HG02642 (cell line): ENCODE results near the gene TBATA.

Experiments used
- ATAC-seq: cut with Tn5 transposase; IDR thresholded peaks from one replicate; pipeline ENCODE4 v1.9.1; 2021; ENCODE audit warnings: mild to moderate bottlenecking; ENCODE audit not compliant: unreplicated experiment, poor library complexity

The TBATA gene

GRCh38 chr10:70763567-70763966 is 21.6 kb downstream of the TBATA start:
- ATAC-seq: no peak

- ATAC-seq: no peak
These were observed 22.6 kb downstream of the TBATA start for GRCh38 chr10:70762441-70763175.

- no peak for ATAC-seq
These were observed 23.3 kb downstream of the TBATA start for GRCh38 chr10:70761727-70762350.

DNA sequence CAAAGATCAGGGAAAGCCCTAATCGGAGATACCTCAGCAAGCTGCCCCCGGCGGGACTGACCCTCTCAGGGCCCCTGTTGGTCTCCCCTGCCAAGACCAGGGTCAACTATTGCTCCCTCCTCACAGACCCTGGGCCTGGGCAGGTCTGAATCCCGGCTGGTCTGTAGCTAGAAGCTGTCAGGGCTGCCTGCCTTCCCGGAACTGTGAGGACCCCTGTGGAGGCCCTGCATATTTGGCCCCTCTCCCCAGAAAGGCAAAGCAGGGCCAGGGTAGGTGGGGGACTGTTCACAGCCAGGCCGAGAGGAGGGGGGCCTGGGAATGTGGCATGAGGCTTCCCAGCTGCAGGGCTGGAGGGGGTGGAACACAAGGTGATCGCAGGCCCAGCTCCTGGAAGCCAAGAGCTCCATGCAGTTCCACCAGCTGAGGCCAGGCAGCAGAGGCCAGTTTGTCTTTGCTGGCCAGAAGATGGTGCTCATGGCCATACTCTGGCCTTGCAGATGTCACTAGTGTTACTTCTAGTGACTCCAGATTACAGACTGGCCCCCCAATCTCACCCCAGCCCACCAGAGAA is 24.1 kb downstream of the TBATA start:
- no peak for ATAC-seq

DNA sequence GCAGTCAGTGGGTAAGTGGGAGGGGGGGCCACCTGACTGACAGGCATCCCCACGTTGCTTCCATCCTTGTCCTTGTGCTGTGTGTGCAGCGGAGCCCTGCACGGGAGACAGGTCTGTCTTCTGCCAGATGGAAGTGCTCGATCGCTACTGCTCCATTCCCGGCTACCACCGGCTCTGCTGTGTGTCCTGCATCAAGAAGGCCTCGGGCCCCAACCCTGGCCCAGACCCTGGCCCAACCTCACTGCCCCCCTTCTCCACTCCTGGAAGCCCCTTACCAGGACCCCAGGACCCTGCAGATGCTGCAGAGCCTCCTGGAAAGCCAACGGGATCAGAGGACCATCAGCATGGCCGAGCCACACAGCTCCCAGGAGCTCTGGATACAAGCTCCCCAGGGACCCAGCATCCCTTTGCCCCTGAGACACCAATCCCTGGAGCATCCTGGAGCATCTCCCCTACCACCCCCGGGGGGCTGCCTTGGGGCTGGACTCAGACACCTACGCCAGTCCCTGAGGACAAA is 24.8 kb downstream of the TBATA start:
- no peak for ATAC-seq

- ATAC-seq: no peak
These were observed 25.4 kb downstream of the TBATA start for GRCh38 chr10:70759781-70760180.

DNA sequence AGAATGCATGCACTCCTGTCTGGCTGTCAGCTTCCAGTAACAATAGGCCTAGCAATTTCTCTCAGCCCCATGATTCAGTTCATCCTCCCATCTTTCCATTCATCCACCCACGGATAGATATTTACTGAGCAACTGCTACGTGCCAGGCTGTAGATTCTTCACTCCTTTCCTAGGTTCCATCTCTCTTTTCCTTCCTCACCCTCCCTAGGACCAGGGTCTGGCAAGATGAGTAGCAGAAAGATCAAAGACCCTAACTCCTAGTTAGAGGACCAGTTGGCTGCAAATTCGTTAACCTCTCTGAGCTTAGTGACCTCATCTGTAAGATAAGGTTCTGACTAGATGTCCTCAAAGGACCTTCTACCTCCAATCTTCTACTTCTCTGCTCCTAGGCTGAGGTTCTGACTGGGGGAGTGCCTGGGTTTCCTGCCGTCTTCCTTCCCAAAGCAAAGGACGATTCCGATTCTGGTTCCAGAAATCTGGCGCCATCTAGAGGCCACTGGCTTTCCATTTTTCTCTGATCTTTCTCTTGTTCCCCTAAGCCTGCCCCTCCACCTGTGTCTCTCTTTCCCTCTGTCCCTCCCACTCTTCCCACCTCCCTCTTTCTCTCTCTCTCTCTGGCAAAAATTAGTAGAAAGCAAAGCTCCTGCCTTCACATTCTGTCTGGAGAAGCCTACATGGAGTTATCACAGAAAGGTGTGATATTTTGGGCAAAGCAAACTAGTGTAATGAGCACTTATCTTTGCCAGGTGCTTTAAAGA is 26.2 kb downstream of the TBATA start:
- no peak for ATAC-seq

DNA sequence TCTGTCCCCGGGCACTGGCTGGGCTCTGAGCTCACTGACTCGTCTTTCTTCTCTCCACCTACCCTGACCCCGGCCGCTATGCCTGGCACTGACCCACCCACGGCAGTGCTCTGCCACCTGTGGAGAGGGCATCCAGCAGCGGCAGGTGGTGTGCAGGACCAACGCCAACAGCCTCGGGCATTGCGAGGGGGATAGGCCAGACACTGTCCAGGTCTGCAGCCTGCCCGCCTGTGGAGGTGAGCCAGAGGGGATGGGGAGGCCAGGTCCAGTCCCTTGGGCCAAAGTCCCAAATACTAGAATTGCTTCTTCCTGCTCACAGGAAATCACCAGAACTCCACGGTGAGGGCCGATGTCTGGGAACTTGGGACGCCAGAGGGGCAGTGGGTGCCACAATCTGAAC is 27.3 kb downstream of the TBATA start:
- no peak for ATAC-seq

- no peak for ATAC-seq
These were observed 28.3 kb downstream of the TBATA start for GRCh38 chr10:70756700-70757360.

DNA sequence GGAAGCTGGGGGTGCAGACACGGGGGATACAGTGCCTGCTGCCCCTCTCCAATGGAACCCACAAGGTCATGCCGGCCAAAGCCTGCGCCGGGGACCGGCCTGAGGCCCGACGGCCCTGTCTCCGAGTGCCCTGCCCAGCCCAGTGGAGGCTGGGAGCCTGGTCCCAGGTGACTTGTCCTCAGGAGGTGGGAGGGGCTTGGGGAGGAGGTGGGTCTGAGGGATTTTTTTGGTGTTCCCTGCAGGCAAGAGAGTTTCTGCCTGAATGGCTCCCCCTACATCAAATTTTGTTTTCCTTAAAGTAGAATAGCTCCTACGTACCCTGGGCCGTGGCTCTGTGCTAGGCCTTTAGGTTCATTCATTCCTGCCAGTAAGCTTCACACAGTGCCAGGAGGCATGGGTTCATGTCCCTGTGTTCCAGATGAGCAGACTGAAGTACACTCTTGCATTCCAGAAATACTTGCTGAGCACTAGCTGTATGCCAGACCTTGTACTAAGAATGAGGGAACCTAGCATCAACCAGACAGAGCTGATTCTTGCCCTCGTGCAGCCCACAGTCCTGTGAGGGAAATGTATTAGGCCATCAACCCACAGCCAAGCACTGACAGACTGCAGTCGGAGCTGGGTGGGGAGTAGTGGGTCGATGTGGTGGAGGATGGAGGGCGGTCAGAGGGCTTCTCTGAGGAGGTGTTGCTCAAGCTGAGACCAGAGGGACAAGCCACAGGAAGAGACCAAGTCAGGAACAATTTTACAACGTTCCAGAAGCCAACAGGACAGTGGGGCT is 31.1 kb downstream of the TBATA start:
- no peak for ATAC-seq

DNA sequence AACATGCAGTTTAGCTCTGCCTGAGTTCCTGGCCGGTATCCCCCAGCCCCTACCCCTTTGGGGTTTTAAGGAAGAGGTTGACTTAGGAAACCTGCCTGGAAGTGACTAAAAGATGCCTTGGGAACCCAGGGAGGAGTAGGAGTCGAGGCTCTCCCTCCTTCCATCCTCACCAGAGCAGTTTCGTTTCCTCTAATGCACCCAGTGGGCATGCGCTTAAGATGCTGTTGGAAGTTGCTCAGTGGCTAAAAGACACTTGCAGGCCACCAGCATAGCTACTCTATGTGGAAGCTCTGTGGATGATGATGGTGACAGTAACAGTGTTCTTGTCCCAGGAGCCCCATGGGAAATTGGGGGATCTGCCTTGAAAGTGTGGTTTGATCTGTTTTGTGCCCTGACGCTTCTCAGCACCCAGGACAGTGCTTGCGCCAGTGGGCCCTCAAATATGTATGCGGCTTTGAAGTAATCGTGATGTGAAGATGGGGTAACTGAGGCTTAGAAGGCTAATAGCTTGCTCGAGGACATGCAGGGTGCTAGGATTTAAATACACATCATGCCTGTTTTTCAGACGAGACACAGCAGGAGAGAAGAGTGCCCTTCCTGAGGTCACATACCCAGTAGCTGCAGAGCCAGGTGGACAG is 32.0 kb downstream of the TBATA start:
- no peak for ATAC-seq

DNA sequence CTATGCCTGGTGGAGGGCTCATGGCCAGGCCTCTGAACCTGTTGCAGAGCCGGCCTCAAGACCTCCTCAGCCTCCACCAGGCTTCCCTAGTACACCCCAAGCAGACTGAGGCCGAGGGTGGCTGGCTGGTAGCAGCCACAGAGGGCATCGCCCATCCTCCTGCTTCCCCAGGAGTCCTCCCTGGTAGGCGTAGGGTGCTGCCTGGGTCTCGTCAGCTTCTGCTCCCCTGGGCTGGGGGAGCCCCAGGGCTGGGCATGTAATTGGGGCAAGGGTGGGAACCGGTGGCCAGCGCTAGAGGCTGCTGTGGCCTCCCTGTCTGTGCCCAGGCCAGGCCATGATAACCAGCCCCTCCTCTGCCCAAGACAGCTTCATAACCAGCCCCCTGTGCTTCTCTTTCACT is 32.6 kb downstream of the TBATA start:
- no peak for ATAC-seq

DNA sequence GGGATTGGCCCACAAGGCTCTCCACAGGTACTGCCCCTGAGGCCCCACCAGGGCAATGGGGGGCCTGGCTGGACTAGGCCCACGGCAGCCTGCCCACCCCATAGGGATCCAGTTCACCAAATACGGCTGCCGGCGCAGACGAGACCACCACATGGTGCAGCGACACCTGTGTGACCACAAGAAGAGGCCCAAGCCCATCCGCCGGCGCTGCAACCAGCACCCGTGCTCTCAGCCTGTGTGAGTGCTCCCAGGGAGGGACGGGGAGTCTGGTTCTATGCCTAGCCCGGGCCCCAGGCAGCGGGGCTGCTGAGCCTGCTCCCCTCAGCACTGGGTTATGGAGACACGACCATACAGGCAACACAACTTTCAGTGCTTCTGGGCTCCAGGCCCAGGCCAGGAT is 33.2 kb downstream of the TBATA start:
- ATAC-seq: no peak

DNA sequence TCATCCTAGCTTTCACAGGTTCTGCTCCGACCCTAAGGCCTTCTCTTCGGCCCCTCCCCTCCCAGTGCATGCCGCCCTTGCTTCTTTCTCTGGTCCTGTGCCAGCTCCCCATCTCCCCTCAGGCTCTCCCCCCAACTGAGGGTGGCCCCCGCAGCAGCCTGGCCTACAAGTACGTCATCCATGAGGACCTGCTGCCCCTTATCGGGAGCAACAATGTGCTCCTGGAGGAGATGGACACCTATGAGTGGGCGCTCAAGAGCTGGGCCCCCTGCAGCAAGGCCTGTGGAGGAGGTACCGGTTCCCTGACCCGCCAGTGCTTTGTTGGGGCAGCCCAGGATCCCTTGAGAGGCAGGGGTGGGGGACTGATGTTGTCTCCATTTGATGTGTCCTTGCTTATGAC is 33.8 kb downstream of the TBATA start:
- no peak for ATAC-seq

- ATAC-seq: no peak
These were observed 34.9 kb downstream of the TBATA start for GRCh38 chr10:70750156-70750703.

DNA sequence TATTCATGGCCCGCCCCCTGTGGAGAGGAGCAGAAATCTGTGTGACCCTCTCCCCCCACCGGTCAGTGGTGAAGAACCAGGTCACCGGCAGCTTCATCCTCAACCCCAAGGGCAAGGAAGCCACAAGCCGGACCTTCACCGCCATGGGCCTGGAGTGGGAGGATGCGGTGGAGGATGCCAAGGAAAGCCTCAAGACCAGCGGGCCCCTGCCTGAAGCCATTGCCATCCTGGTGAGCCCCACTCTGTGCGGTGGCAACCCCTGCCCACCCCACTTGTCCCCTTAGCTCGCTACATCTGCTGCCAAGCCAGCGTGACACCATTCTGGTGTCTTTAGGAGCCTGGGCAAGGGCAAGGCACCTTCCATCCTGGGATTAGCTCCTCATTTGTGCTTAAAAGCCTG is 35.4 kb downstream of the TBATA start:
- no peak for ATAC-seq

GRCh38 chr10:70748801-70749573 is 36.2 kb downstream of the TBATA start:
- ATAC-seq: no peak

DNA sequence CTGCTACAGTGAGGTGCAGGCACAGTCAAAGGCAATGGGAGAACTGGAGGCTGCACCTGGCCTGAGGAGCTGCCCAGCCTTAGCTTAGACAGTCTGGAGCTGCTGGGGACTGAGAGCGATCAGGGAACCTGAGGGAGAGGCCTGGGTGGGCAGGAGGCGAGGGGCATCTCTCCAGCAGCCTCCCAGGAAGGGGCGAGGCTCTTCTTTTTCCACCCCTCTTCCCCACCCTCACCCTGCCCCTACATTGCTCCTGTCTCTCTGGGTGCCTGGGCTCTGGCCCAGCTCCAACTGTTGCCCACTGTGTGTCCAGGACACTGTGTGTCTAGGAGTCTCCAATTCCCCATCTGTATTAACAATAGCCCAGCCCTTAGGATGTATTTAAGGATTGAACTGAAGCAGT is 36.9 kb downstream of the TBATA start:
- ATAC-seq: no peak
